HG02571 (cell line): ENCODE measurements around the gene SUN5.

Source experiments
- ATAC-seq: cut with Tn5 transposase; IDR thresholded peaks from one replicate; pipeline ENCODE4 v1.9.1; 2021; ENCODE audit warnings: mild to moderate bottlenecking, moderate library complexity; ENCODE audit not compliant: unreplicated experiment

The SUN5 gene

DNA sequence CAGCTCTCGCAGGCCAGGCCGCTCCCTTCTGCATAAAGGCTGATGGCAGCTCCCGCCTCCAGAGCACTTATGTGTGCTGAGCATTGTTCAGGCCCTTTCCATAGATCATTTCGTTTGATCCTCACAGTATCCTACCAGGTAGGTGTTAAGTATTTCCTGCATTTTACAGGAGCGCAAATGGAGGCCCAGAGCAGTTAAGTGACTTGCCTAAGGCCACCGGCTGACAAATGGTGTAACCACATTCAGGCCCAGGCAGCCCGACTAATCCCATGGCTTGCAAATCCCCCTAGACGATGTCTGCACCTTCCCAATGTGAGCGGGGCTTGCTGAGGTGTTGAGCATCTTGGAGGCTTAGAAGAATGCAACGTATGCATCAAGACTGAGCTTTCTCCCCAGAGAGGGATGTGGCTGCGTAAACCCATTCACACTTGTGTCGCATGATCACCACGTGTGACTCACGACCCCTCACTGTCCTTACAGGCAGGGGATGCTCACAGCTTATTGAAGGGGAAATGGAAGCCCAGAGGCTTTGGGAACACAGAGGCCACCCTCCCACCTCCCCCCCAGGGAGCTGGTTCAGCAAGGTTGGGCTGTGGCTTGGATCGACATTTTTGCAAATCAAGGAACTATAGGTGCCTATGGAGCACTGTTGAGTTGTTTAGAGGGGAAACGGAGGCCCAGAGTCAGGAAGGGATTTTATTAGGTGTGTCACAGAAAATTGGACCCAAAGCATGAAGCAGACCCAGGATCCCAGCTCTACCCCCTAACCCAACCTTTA is 10.3 kb upstream of the SUN5 start:
- ATAC-seq: no peak

GRCh38 chr20:33013701-33014326 is 9.6 kb upstream of the SUN5 start:
- ATAC-seq: no peak

- no peak for ATAC-seq
Observed at GRCh38 chr20:33012327-33013189, 8.3 kb upstream of the SUN5 start.

GRCh38 chr20:33010674-33011449 is 6.6 kb upstream of the SUN5 start:
- no peak for ATAC-seq

DNA sequence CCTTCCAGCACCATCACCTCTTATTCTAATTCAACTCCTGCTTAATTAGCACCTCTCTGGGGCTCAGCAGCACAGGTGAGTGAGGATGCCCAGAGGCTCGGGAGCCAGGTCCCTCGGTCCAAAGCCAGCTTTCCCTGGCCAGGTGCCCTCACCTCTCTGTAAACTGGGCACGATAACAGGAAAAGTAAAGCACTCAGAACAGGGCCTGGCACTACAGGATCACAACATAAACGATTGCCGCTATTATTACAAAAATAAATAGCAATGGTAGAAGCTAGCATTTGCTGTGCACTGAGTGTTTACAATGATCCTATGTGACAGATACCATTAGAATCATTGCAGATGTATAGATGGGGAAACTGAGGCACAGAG is 5.9 kb upstream of the SUN5 start:
- no peak for ATAC-seq

DNA sequence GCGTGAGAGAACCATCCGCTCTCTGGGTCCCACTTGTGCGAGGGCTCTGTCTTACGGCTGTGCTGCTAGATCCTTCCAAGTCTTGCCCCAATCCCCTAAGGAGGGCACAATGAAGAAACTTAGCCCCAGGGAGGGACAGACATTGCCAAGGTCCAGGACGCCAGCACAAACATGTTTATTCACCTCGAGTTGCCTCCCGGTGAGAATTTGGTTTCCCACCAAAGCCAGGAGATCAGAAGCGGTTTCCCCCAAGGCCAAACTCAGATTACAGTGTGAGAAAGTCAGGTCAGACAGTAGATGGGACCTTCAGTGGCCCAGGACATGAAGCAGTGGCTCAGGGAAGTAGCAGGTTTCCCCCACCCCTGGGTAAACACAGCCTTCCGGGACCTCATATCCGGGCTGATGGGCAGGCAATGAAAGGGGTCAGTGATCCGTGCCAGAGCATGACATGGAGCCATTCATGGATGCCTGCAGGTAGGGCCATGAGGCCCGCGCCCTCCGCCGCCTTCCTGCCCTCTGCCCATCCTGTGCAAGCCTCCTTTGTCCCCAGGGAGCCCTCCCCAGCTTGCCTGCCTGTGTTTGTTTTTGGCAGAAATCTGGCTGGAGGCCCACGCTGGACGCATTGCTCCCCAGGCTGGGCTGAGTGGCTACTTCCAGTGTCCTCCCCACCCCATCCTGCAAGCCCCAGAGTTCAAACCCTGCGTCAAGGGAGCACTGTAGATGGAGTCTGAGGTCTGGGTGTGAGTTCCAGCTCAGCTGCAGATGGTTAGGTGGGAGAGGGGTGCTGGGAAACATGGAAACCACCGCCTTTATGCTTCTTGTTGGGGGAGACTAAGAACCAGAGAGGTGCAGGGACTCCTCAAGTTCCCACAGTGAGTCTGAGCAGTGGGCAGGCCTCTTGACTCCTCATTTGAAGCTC is 5.2 kb upstream of the SUN5 start:
- ATAC-seq: no peak

DNA sequence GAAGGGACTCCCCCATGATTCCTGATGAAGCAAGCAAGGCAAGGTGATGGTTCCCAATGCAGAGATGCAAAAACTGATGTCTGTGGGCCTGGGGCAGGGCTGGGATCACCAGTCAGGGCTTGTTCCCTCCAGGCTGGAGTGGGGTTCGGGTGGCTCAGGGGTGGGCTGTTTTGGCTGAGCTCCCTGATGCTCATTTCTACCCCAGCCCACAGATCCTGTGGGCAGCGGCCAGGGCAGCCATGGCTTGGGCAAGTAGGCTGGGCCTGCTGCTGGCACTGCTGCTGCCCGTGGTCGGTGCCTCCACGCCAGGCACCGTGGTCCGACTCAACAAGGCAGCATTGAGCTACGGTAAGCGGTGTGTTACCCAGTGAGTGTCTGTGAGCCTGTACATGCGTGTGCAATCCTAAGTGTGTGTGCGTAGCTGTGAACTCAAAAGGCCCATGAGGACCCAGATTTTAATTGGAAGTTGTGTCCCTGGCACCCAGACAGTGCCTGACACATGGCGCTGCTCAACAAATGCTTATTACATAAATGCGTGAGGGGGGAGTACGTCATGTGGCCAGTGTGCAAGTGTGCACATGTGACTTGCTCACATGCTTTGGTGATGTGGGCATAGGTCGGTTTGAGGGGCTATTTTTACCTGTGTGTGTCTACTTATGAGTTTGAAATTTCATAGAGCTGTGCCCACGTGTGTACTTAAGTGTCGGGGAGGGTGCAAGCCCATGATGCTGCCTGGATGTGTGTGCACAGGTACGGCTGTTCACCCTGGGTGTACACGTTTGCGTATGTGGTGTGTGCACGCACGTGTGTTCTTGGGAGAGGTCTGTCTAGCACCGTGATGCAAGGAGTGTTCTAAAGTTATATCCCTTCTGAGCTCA is 4.3 kb upstream of the SUN5 start:
- ATAC-seq: no peak

DNA sequence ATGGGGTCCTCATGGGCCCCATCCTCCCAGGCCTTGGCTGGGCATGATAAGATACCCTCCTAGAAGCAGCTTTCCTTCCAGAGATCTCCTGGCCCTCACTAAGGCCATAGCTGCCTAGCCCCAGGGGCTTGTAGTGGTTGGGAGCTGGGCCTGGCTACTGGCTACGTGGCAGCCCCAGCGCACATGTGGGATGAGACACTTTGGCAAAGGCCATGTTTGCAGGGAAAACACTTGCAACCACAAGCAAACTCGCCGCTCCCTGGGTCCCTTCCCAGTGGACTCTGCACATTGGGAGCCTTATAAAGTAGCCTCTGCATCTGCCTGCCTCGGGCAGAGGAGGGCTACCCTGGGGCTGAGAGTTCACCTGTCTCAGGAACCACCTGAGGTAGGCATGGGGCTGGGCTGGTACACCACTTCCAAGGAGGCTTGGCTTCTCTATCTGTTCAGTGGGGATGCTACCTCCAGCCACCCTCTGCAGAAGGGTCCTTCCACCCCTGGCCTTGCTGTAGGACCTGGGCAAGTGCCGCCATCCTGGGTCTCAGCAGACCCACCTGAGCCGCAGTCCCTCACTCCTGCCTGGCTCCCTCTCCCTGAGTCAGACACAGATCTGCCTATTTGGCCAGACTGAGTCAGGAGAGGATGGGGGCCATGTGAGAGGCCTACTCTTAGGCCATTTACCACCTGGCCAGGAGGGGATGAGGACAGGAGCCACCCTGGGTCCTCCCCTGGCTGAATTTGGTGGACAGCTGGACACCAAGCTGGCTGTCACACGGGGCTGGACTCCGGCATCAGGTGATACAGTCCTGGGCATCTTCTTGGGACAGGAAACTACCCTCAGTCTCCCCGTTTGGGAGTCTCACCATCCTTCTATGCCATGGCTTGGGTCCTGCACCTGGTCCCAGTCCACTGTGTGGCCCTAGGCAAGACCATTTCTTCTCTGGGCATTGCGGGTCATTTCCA is 3.4 kb upstream of the SUN5 start, which contains the start of gene BPIFB2:
BPIFB2 (plus strand) TSS at position 329 of the 960 bp plus-strand sequence. CDS start 871 bp downstream, outside the sequence.
- no peak for ATAC-seq

DNA sequence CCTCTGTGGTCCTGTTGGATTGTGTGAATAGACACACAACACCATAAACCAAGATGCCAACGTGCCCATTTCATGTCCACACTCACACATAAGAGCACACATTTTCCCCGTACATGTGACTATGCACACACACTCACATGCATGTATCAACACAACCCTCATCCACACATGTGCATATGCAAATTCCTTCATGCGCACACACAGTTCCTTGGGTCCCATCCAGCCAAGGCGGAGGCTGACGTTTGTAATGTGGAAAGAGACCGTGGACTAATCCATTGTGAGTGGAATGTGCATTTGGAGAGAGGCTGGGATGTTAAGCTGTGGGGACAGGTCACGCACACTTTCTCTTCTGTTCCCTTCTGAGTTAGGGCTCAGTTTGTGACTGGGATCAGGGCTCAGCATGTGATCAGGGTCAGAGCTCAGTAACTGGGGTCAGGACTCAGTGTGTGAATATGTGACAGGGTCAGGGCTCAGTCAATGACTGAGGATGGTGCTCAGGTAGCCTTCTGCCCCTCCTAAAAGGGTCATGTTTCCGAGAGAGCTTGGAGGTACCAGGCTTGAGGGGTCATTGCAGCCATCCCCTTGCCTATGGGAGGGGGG is 2.6 kb upstream of the SUN5 start:
- ATAC-seq: no peak

- no peak for ATAC-seq
Observed at GRCh38 chr20:33005908-33006775, 1.9 kb upstream of the SUN5 start.

DNA sequence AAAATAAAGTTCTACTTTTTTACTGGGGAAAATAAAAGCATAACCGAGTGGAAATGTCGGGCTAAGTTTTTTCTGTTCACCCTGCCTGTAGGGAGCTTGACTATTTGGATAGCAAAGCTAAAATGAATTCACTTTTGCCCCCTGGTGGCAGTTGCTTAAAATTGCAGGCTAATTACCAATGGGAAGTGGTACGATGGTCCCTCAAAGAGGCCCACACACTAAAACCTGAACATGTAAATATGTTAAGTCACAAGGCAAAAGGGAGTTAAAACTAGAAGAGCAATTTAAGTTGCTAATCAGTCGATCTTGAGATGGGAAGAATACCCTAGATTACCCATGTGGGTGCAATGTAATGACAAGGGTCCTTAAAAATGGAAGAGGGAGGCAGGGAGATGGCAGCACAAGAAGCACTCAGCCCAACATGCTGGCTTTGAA is 916 bp upstream of the SUN5 start:
- ATAC-seq: no peak

DNA sequence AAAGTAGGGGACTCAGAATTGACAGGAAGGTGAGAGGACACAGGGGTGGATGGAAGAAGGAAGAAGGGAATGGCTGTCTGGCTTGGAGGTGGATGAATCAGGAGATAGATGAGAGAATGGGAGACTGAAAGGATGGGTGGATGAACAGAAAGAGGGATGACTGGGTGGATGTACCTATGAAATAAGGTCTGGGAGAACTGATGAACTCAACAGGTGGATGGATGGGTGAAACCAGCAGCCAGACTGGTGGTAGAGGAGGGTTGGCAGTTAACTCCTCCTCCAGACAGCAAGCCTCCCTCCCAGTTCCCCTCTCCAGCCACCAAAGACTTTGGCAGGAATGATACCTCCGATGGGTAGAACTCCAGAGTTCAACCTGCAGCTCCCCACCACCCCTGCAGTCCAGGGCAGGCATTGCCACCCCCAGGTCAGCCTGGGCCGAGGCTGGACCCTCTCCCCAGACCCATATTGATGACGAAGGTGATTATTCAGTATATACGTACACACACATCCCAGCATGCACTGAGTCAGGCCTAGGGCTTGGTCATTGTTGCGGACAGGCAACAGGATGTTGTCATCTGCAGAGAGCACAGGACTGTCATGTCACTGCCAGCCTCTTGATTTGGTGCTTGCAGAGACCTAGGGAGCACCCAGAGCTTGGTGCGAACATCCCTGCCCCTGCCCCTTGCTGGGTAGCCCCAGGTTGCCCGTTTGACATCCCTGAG is 2.0 kb downstream of the SUN5 start:
- no peak for ATAC-seq

DNA sequence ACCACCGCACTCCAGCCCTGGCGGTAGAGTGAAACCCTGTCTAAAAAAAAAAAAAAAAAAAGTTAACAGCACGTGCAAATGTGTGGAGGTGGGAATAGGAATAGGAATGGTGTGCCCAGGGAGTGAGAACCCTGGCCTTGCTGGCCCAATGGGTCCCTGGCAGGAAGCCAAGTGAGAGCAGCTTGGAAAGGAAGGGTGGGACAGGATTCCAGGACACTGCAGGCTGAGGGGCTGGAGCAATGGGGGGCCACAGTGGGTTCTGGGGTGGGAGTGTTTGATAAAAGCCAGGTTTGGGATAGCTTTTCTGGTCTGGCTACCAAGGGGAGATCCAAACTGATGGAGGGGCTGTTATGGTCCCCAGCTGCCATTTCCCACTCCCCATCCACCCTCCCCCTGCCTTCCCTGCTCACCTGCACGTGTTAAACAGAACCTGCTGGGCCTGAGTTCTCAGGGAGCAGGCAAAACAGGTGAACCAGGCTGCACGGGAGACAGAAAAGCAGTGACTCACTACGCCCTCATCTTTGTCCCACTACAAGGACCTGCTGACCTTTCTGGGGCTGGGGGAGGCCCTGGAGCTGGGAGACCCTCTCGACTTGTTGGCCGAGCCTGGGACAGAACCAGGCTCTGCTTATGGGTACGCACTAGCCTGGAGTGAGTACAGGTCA is 3.3 kb downstream of the SUN5 start:
- ATAC-seq: no peak

- ATAC-seq: no peak
Observed at GRCh38 chr20:32999603-33000250, 4.5 kb downstream of the SUN5 start.

- ATAC-seq: no peak
Observed at GRCh38 chr20:32997431-32997830, 6.8 kb downstream of the SUN5 start.
